Endometrial microvascular endothelial cells (primary cell): Measurements from ENCODE around the gene LYSMD3. TPM values are rescaled to one million over a fixed set of nuclear protein-coding genes. Genes with fewer than 3 reads are reported as not detected.

ENCODE experiments used
- in situ Hi-C: cut with HindIII; loops from 2 replicates; pipeline ENCODE4 v1.10.0; 2017; ENCODE audit warnings: low sequenced_read_pairs, low pct_unique_long_range_greater_than_20kb; ENCODE audit errors: inconsistent ontology term
- total RNA-seq: library from RNA; depleted of rRNA; stranded (reverse); fragments of >200 nt; gene quantifications from one replicate; pipeline ENCODE4 v1.2.3, GENCODE V29; 2015; ENCODE audit errors: inconsistent ontology term

Gene LYSMD3
- total RNA-seq, 1 donor from 2014 or later = 20.3 TPM

GRCh38 chr5:90549729-90550275, 20.4 kb upstream of the LYSMD3 start:
- in situ Hi-C loops = no loop called here

- in situ Hi-C loops = no loop called here
Observed at GRCh38 chr5:90549223-90549622, 19.8 kb upstream of the LYSMD3 start.

- in situ Hi-C loops = no loop called here
Observed at GRCh38 chr5:90548069-90548593, 18.7 kb upstream of the LYSMD3 start.

GRCh38 chr5:90547072-90547536, 17.7 kb upstream of the LYSMD3 start:
- in situ Hi-C loops = no loop called here

- in situ Hi-C loops = no loop called here
Observed at GRCh38 chr5:90546216-90546837, 16.9 kb upstream of the LYSMD3 start.

GRCh38 chr5:90545511-90545910, 16.1 kb upstream of the LYSMD3 start:
- in situ Hi-C loops = no loop called here

GRCh38 chr5:90542827-90543519, 13.6 kb upstream of the LYSMD3 start:
- in situ Hi-C loops = no loop called here

- in situ Hi-C loops = no loop called here
Observed at GRCh38 chr5:90534922-90535321, 5.5 kb upstream of the LYSMD3 start.

GRCh38 chr5:90533794-90534193, 4.4 kb upstream of the LYSMD3 start:
- in situ Hi-C loops = no loop called here

- in situ Hi-C loops = no loop called here
Observed at GRCh38 chr5:90530736-90531487, 1.5 kb upstream of the LYSMD3 start.

- in situ Hi-C loops = no loop called here
Observed at GRCh38 chr5:90529939-90530677, 724 bp upstream of the LYSMD3 start.

GRCh38 chr5:90528601-90529193, 687 bp downstream of the LYSMD3 start:
- in situ Hi-C loops = no loop called here

- in situ Hi-C loops = no loop called here
Observed at GRCh38 chr5:90519081-90519480, 10.3 kb downstream of the LYSMD3 start.

GRCh38 chr5:90518661-90519060, 10.7 kb downstream of the LYSMD3 start:
- in situ Hi-C loops = no loop called here

GRCh38 chr5:90514520-90514919, 14.9 kb downstream of the LYSMD3 start:
- in situ Hi-C loops = no loop called here

GRCh38 chr5:90510438-90510837, 18.9 kb downstream of the LYSMD3 start:
- in situ Hi-C loops = no loop called here

- in situ Hi-C loops = no loop called here
Observed at GRCh38 chr5:90506221-90506620, 23.2 kb downstream of the LYSMD3 start.

GRCh38 chr5:90504743-90505142, 24.6 kb downstream of the LYSMD3 start:
- in situ Hi-C loops = no loop called here
